Esophagus (tissue), 2 donors: Measurements from ENCODE around the gene KCNH5. TPM values are rescaled to one million over a fixed set of nuclear protein-coding genes. Genes with fewer than 3 reads are reported as not detected.
"Not testable (repeated sequence)": the region's sequence is repeated elsewhere in the genome, so short reads cannot be mapped to it uniquely, and the experiment has no call there.

Experiments used
- H3K27ac ChIP-seq, 2 donors: one replicate each; pipeline ENCODE4 v1.5.1; 2013; ENCODE audit warnings: low read depth in 2 of 2, mild to moderate bottlenecking in 2 of 2, inconsistent platforms in 1 of 2, low read length in 1 of 2, moderate library complexity in 1 of 2
- H3K27me3 ChIP-seq, 2 donors: one replicate each; pipeline ENCODE4 v1.6.1; 2013; ENCODE audit warnings: low read length in 2 of 2, control low read depth in 1 of 2, mild to moderate bottlenecking in 1 of 2; ENCODE audit not compliant: insufficient read depth in 2 of 2, control insufficient read depth in 1 of 2
- H3K36me3 ChIP-seq, 2 donors: one replicate each; pipeline ENCODE4 v1.6.1; 2013; ENCODE audit warnings: low read length in 1 of 2; ENCODE audit not compliant: control insufficient read depth in 2 of 2, insufficient read depth in 2 of 2
- H3K4me1 ChIP-seq, 2 donors: one replicate each; pipeline ENCODE4 v1.6.1; 2013; ENCODE audit warnings: low read length in 1 of 2; ENCODE audit not compliant: control insufficient read depth in 2 of 2, insufficient read depth in 2 of 2
- H3K4me3 ChIP-seq, 2 donors: one replicate each; pipeline ENCODE4 v1.5.1; 2013; ENCODE audit warnings: low read length in 2 of 2, mild to moderate bottlenecking in 2 of 2, low read depth in 1 of 2, moderate library complexity in 1 of 2
- H3K9me3 ChIP-seq, 2 donors: one replicate each; pipeline ENCODE4 v1.6.1; 2013; ENCODE audit warnings: mild to moderate bottlenecking in 2 of 2, low read depth in 1 of 2, low read length in 1 of 2, moderate library complexity in 1 of 2; ENCODE audit not compliant: control insufficient read depth in 2 of 2, insufficient read depth in 1 of 2
- WGBS, 2 donors: extraction: QIAGEN DNeasy Blood & Tissue Kit; methylation state at CpG; one replicate each; pipeline ENCODE4 v1.1.7; 2013; 5-methylcytosine and 5-hydroxymethylcytosine counted together
- polyA plus RNA-seq, 2 donors: library from polyadenylated mRNA; stranded (reverse); fragments of 200-250 nt; gene quantifications; one replicate each; pipeline ENCODE4 v1.2.3, GENCODE V29; 2013
- donor health status: healthy with polysubstance abuse.
- donor health status: Bipolar disorder and iron deficiency.

Gene KCNH5
- polyA plus RNA-seq, 2 donors = not detected

DNA sequence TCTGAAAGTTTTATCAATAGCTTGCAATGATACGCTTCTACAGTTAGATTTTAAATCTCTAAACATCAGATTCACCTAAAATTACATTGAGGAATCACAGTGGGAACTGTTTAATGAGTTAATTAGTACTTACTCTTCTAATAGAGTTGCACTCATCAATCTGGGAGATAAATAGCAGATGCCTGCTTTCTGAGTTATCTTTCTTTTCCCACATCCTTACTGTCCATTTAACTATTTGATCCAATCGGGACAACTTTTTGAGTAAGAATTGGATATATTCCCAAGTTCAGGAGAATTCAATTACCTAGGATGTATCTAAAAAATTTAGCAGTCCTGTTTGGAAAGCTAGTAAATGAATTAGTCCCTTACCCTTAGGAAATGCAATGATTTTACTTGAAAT lies 162.3 kb downstream of the KCNH5 start:
- H3K27me3 ChIP-seq = no peaks in the 10 kb centered on the region
- no peaks in the 10 kb centered on the region for H3K4me1 ChIP-seq
- H3K36me3 ChIP-seq = no peaks in the 10 kb centered on the region
- no peak overlapping the region for H3K27ac ChIP-seq
- H3K4me3 ChIP-seq = no peak overlapping the region
- no peaks in the 10 kb centered on the region for H3K9me3 ChIP-seq
- 84 to 89% methylated on average over 2 of the region's 2 CpGs for WGBS, 2 donors

DNA sequence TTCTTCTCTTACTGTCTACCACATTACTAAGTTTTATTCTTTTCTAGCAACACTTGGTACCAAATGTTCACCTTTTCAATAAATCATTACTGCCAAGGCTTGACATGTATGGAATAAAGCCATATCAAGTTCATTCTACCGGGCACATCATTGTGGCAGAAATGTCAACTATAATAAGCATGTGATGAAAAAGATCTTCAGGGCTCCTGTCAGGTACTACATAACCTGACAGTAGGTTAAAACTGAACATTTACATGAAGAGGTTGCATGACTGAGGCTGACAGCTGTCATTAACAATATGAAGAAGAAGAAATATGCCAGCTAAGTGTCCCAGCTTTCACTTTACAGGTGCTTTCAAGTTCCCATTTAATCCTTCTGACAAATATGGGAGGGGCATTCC lies 178.9 kb downstream of the KCNH5 start:
- H3K9me3 ChIP-seq = no peaks in the 10 kb centered on the region
- H3K27ac ChIP-seq = no peak overlapping the region
- H3K27me3 ChIP-seq = no peaks in the 10 kb centered on the region
- no peaks in the 10 kb centered on the region for H3K4me1 ChIP-seq
- WGBS, 2 donors = 56 to 67% methylated on average over 1 of the region's 1 CpG
- no peak overlapping the region for H3K4me3 ChIP-seq
- H3K36me3 ChIP-seq = no peaks in the 10 kb centered on the region

DNA sequence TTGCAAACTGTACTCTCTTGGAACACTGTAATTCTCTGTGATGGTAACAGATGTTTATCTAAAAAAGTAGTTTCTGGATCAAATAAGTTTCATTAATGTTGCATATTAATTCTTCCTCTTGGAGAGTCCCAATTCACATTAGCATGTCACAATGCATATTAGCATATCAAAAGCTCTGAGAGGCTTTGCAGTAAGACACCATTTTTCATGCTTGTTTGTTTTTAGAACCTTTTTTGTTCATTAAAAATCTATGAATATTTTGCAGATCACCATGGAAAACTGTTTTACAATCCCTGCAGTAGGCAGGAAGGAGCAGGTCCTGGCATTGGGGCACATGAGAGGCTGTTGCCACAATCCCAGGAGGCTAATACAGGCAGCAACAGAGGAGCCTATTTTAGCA lies 180.7 kb downstream of the KCNH5 start:
- H3K9me3 ChIP-seq = no peaks in the 10 kb centered on the region
- no peak overlapping the region for H3K27ac ChIP-seq
- H3K36me3 ChIP-seq = no peaks in the 10 kb centered on the region
- no peaks in the 10 kb centered on the region for H3K4me1 ChIP-seq
- no peaks in the 10 kb centered on the region for H3K27me3 ChIP-seq
- no peak overlapping the region for H3K4me3 ChIP-seq

DNA sequence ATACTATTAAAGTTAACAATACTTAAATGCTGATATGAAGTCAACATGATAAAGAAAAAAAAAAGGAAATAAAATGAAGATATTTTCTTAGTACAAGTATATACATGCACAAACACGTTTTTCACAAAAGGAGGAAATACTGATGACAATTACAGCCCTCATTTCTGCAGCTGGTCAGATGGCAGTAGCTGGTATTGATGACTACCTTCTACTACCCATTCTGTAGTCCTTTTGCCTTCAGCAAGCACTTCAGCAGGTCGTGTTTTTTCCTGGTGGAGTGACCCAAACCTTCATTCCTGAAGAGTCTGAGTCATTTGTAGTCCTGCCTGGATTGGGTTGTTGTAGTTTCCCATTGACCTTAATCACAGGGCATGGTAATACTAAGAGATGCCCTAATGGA lies 187.2 kb downstream of the KCNH5 start:
- not testable (repeated sequence) for H3K4me3 ChIP-seq, H3K36me3 ChIP-seq, H3K27ac ChIP-seq, H3K27me3 ChIP-seq, H3K9me3 ChIP-seq, H3K4me1 ChIP-seq
- 47 to 57% methylated on average over 2 of the region's 2 CpGs for WGBS, 2 donors

DNA sequence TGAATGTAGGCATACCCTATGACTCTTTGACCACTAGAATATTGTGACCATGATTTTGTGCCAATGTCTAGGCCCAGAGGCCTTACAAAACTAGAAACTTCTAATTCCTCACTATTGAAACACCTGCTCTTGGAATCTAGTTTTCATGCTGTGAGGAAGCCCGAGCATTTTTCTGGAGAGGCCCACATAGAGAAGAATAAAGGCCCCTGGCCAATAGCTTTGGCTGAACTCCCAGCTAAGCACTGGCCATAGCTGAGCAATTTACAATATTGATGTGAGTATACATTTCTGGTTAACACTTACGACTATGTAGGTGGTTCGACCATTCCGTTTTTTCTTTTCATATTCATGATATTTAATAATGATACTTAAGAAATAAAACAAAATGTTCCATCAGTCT lies 190.3 kb downstream of the KCNH5 start:
- no peak overlapping the region for H3K27ac ChIP-seq
- no peaks in the 10 kb centered on the region for H3K36me3 ChIP-seq
- no peaks in the 10 kb centered on the region for H3K9me3 ChIP-seq
- no peaks in the 10 kb centered on the region for H3K27me3 ChIP-seq
- H3K4me3 ChIP-seq = no peak overlapping the region
- WGBS, 2 donors = 79 to 82% methylated on average over 4 of the region's 4 CpGs
- H3K4me1 ChIP-seq = no peaks in the 10 kb centered on the region

DNA sequence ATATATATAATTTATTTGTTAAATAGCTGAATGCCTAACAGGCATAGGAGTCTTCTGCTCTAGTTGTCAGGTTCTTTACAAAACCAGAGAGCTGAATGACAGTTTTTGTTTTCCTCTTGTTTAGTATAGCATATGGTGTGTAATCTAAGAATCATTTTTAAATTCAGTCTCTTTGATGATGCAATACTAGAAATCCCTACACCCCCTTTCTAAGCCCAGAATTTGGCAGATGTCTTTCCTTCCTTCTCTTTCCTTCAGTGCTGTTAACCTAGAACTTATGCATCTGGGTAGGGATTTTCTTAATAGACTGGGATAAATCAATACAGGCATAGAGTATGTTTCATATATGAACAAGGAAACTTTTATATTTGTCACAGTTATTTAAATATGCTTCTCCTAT lies 198.1 kb downstream of the KCNH5 start:
- Histone ChIP-seq H3K4me3 (no peak overlapping the region), H3K27ac (no peak overlapping the region), H3K9me3 (no peaks in the 10 kb centered on the region), H3K36me3 (no peaks in the 10 kb centered on the region), H3K4me1 (no peaks in the 10 kb centered on the region), H3K27me3 (no peaks in the 10 kb centered on the region)

DNA sequence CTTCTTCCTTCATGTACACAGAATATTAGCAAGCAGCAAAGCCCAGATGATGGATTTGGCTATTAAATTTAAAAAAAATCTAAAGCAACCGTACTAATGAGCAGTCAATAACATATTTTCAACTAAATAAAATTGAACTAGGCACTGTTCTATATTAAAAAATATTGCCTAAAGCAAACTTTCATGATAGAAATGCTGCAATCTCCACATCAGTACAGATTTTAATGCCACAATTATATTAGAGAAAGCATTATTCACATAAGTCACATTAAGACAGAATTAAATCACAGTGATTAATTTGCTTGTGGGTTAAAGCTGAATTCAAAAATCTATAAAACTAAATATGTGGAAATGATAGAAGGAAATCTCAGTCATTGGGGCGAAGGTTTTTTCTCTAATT lies 200.7 kb downstream of the KCNH5 start:
- Histone ChIP-seq H3K27ac (no peak overlapping the region), H3K4me1 (no peaks in the 10 kb centered on the region), H3K36me3 (no peaks in the 10 kb centered on the region), H3K9me3 (no peaks in the 10 kb centered on the region), H3K27me3 (no peaks in the 10 kb centered on the region), H3K4me3 (no peak overlapping the region)
- 82 to 83% methylated on average over 2 of the region's 2 CpGs for WGBS, 2 donors

DNA sequence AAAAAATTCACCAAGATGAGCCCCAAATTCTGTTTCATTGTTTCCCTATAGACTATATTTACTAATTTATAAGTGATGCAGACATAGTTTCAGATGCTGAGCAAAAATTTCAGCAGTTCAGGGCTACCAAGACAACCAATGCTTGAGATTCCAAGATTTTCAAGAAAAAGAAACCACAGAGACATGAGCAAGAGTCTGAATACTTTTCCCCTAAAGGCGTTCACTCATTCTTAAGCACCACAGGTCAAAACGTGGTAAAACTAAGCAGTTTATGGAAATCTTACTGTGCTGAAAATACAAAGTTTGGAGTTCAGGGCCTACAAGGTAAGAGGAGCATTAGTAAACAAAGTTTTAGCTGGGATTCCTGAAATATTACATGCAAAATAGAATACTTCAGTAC lies 221.2 kb downstream of the KCNH5 start:
- no peaks in the 10 kb centered on the region for H3K36me3 ChIP-seq
- no peaks in the 10 kb centered on the region for H3K27me3 ChIP-seq
- WGBS, 2 donors = 63 to 68% methylated on average over 2 of the region's 2 CpGs
- peaks cover 0 to 1% of the 10 kb centered on the region in 2 donors for H3K9me3 ChIP-seq
- H3K27ac ChIP-seq = no peak overlapping the region
- no peak overlapping the region for H3K4me3 ChIP-seq
- H3K4me1 ChIP-seq = no peaks in the 10 kb centered on the region

DNA sequence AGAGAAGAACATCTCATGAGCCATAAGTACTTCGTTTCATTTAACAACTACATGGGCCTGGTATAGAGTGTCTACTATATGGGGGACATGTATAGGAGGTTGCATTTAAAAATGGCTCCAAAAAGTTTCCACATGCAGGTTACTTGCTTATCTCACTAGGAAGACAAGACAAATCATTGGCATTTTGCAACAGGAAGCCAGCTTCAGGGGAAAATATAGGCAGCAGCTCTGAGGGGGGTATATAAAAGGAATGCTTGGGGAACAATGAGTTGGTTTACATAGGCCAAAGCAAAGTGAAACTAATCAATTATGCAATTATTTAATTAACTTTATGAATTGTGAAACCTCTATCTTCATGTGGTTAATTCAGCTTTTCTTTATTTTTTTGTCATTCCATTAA lies 225.3 kb downstream of the KCNH5 start:
- no peaks in the 10 kb centered on the region for H3K4me1 ChIP-seq
- no peak overlapping the region for H3K4me3 ChIP-seq
- 74 to 76% methylated on average over 1 of the region's 1 CpG for WGBS, 2 donors
- no peaks in the 10 kb centered on the region for H3K36me3 ChIP-seq
- no peaks in the 10 kb centered on the region for H3K27me3 ChIP-seq
- H3K27ac ChIP-seq = no peak overlapping the region
- no peaks in the 10 kb centered on the region for H3K9me3 ChIP-seq

DNA sequence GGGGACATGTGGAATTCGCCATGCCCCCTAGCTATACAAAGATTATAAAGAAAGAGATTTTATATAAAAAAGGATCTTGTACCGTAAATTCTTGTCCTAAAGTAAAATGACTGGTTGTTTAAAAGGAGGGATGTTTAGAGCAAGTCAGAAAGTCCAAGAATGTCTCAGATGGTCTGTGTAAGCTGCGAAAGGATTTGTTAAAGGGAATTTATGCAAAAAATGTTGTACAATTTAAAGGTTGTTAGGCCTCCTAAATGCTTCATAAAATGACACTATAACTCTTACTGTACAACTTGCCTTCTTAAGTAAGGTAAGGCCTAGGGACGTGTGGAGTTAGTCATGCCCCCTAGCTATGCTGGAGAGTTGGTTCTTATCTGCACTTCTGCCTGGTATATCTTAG lies 237.6 kb downstream of the KCNH5 start:
- Histone ChIP-seq H3K4me3 (no peak overlapping the region), H3K9me3 (no peaks in the 10 kb centered on the region), H3K27me3 (no peaks in the 10 kb centered on the region), H3K27ac (no peak overlapping the region), H3K4me1 (no peaks in the 10 kb centered on the region), H3K36me3 (no peaks in the 10 kb centered on the region)
- 74 to 81% methylated on average over 4 of the region's 4 CpGs for WGBS, 2 donors
